ENCODE measurements around the gene KRTAP5-6.
"Not testable (repeated sequence)": the region's sequence is repeated elsewhere in the genome, so short reads cannot be mapped to it uniquely, and the experiment has no call there.

KRTAP5-6 gene

GRCh38 chr11:1662699-1663283 lies 34.2 kb upstream of the KRTAP5-6 start:
- DNase-seq, result not testable (repeated sequence)

- DNase-seq, result no peak
Measured at GRCh38 chr11:1665313-1665712, 31.7 kb upstream of the KRTAP5-6 start.

GRCh38 chr11:1667121-1667850 lies 29.7 kb upstream of the KRTAP5-6 start:
- DNase-seq, result no peak

GRCh38 chr11:1667906-1668305 lies 29.1 kb upstream of the KRTAP5-6 start:
- DNase-seq, result no peak

GRCh38 chr11:1668911-1669473 lies 28.0 kb upstream of the KRTAP5-6 start:
- no peak for DNase-seq

GRCh38 chr11:1669546-1670218 lies 27.3 kb upstream of the KRTAP5-6 start:
- DNase-seq, result no peak

GRCh38 chr11:1670457-1670856 lies 26.5 kb upstream of the KRTAP5-6 start:
- DNase-seq, result not testable (repeated sequence)

GRCh38 chr11:1670905-1671371 lies 26.1 kb upstream of the KRTAP5-6 start:
- no peak for DNase-seq

- no peak for DNase-seq
Measured at GRCh38 chr11:1671658-1672057, 25.3 kb upstream of the KRTAP5-6 start.

- no peak for DNase-seq
Measured at GRCh38 chr11:1672613-1673350, 24.2 kb upstream of the KRTAP5-6 start.

GRCh38 chr11:1673446-1674172 lies 23.4 kb upstream of the KRTAP5-6 start:
- DNase-seq, result no peak

- no peak for DNase-seq
Measured at GRCh38 chr11:1674173-1675131, 22.5 kb upstream of the KRTAP5-6 start.

- no peak for DNase-seq
Measured at GRCh38 chr11:1675536-1676228, 21.3 kb upstream of the KRTAP5-6 start.

- DNase-seq, result no peak
Measured at GRCh38 chr11:1676229-1676740, 20.7 kb upstream of the KRTAP5-6 start.

- no peak for DNase-seq
Measured at GRCh38 chr11:1679881-1680280, 17.1 kb upstream of the KRTAP5-6 start.

GRCh38 chr11:1682225-1682905 lies 14.6 kb upstream of the KRTAP5-6 start:
- DNase-seq, result no peak

GRCh38 chr11:1683216-1683615 lies 13.8 kb upstream of the KRTAP5-6 start:
- not testable (repeated sequence) for DNase-seq

GRCh38 chr11:1683904-1684572 lies 13.0 kb upstream of the KRTAP5-6 start:
- not testable (repeated sequence) for DNase-seq
